Endothelial cell of umbilical vein (primary cell): Measurements from ENCODE around the gene STIM1. TPM values are rescaled to one million over a fixed set of nuclear protein-coding genes. Genes with fewer than 3 reads are reported as not detected.

Source experiments
- BruUV-seq: library from RNA; stranded (reverse); fragments of 400-500 nt; replicated peaks from 2 replicates; lab custom pipeline; 2021; lab: Mats Ljungman, UMichigan
- CTCF ChIA-PET: fragments of 300-600, 350-600 bp; sonication (Branson Sonifier 250); formaldehyde crosslinking; loops from one replicate; lab custom pipeline; 2021; ENCODE audit warnings: antibody characterized with exemption, inconsistent platforms; lab: Charles Lee
- POLR2A ChIA-PET: fragments of 300-600, 350-600 bp; sonication (Branson Sonifier 250); formaldehyde crosslinking; loops from one replicate; lab custom pipeline; 2021; ENCODE audit warnings: antibody characterized with exemption, inconsistent platforms; lab: Charles Lee
- DNase-seq: peaks from one replicate; pipeline ENCODE4 v3.0.0-alpha.2; 2011; ENCODE audit warnings: low read depth, low spot score
- FAIRE-seq: peaks from 2 replicates; lab custom pipeline; 2011; peaks lifted over from hg19 to GRCh38; lab: Jason Lieb, UNC
- H2AFZ ChIP-seq: 2 replicates; pipeline ENCODE4 v1.6.0; 2012; ENCODE audit warnings: low read depth, low read length, control low read depth, inconsistent platforms
- H3K27ac ChIP-seq: 2 replicates; pipeline ENCODE4 v1.5.1; 2011; ENCODE audit warnings: low read depth, mild to moderate bottlenecking, control low read depth, low read length, moderate library complexity; ENCODE audit not compliant: insufficient read depth
- H3K27me3 ChIP-seq, 2 experiments: 2 replicates each; pipeline versions ENCODE4 v1.6.0 to v1.6.1; 2011; ENCODE audit warnings: low read length in 2 of 2, mixed read lengths in 1 of 2; ENCODE audit not compliant: control insufficient read depth in 2 of 2, insufficient read depth in 2 of 2
- H3K36me3 ChIP-seq, 2 experiments: 2 replicates in 1 of 2; 3 replicates in 1 of 2; pipeline ENCODE4 v1.5.1; 2011; ENCODE audit warnings: low read length in 2 of 2, mild to moderate bottlenecking in 1 of 2, moderate library complexity in 1 of 2; ENCODE audit not compliant: control insufficient read depth in 2 of 2, insufficient read depth in 2 of 2; ENCODE audit errors: extremely low read depth in 1 of 2
- H3K4me1 ChIP-seq: 3 replicates; pipeline ENCODE4 v1.5.1; 2011; ENCODE audit warnings: mild to moderate bottlenecking, low read length; ENCODE audit not compliant: control insufficient read depth, insufficient read depth; ENCODE audit errors: extremely low read depth
- H3K4me2 ChIP-seq: 2 replicates; pipeline ENCODE4 v1.6.1; 2011; ENCODE audit warnings: low read length, control low read depth, mixed read lengths; ENCODE audit not compliant: insufficient read depth
- H3K4me3 ChIP-seq, 3 experiments: fragments of 200-600 bp in 1 of 3; sonication (generic), shearing (Covaris generic) in 1 of 3; replicated peaks in 1 of 3; 2 replicates each; pipeline ENCODE4 v1.5.1; 2011 to 2016; ENCODE audit warnings: control low read depth in 3 of 3, low read length in 3 of 3, mild to moderate bottlenecking in 2 of 3, inconsistent platforms in 1 of 3, low read depth in 1 of 3, moderate library complexity in 1 of 3; ENCODE audit not compliant: insufficient read depth in 1 of 3
- H3K79me2 ChIP-seq: 2 replicates; pipeline ENCODE4 v1.6.0; 2012; ENCODE audit warnings: low read length, inconsistent platforms; ENCODE audit not compliant: control insufficient read depth, insufficient read depth
- H3K9ac ChIP-seq: replicated peaks from 2 replicates; pipeline ENCODE3; 2011; ENCODE audit warnings: low read length, control low read depth; ENCODE audit not compliant: insufficient read depth; ENCODE audit errors: extremely low read depth
- H3K9me1 ChIP-seq: replicated peaks from 3 replicates; pipeline ENCODE4 v1.6.0; 2011; ENCODE audit warnings: mild to moderate bottlenecking, low read length; ENCODE audit not compliant: control insufficient read depth, insufficient read depth; ENCODE audit errors: extremely low read depth
- H3K9me3 ChIP-seq: replicated peaks from 2 replicates; pipeline ENCODE4 v1.5.1; 2012; ENCODE audit warnings: low read length, inconsistent platforms; ENCODE audit not compliant: control insufficient read depth, insufficient read depth
- H4K20me1 ChIP-seq: replicated peaks from 2 replicates; pipeline ENCODE3; 2011; ENCODE audit warnings: mild to moderate bottlenecking, low read length; ENCODE audit not compliant: control insufficient read depth, insufficient read depth; ENCODE audit errors: extremely low read depth
- EZH2 ChIP-seq: IDR thresholded peaks from 2 replicates; pipeline ENCODE4 v1.6.1; 2012; ENCODE audit warnings: borderline replicate concordance, low read depth, mild to moderate bottlenecking, moderate library complexity, low read length, inconsistent platforms; ENCODE audit not compliant: severe bottlenecking
- FOS ChIP-seq: IDR thresholded peaks from 2 replicates; pipeline ENCODE4 v1.6.1; 2011; ENCODE audit warnings: mild to moderate bottlenecking, low read length, moderate library complexity, borderline replicate concordance; ENCODE audit not compliant: insufficient read depth
- GATA2 ChIP-seq: IDR thresholded peaks from 2 replicates; pipeline ENCODE4 v1.7.0; 2011; ENCODE audit warnings: low read depth, mild to moderate bottlenecking, moderate library complexity, mixed read lengths, low read length; ENCODE audit not compliant: insufficient read length, insufficient read depth
- JUN ChIP-seq: IDR thresholded peaks from 2 replicates; pipeline ENCODE4 v1.6.1; 2011; ENCODE audit warnings: borderline replicate concordance, low read depth; ENCODE audit not compliant: insufficient read length, insufficient read depth
- MYC ChIP-seq: IDR thresholded peaks from one replicate; pipeline ENCODE4 v1.6.1; 2011; ENCODE audit warnings: mild to moderate bottlenecking, low read depth, low read length
- POLR2A ChIP-seq: IDR thresholded peaks from 2 replicates; pipeline ENCODE4 v1.6.1; 2012; ENCODE audit warnings: low read depth, mild to moderate bottlenecking, control low read depth, low read length
- POLR2AphosphoS5 ChIP-seq: IDR thresholded peaks from 2 replicates; pipeline ENCODE4 v1.6.1; 2012; ENCODE audit warnings: low read depth, mild to moderate bottlenecking, control low read depth, low read length, moderate library complexity; ENCODE audit not compliant: insufficient read depth
- dilution Hi-C: fragments of 300-500 bp; cut with MboI; formaldehyde crosslinking; loops from one replicate; pipeline ENCODE4 v1.15.0; 2019; ENCODE audit warnings: low sequenced_read_pairs; ENCODE audit not compliant: extremely low pct_ligation_motif_present
- intact Hi-C: fragments of 100-400 bp; cut with micrococcal nuclease; formaldehyde crosslinking; loops from one replicate; pipeline ENCODE4 v1.10.0; 2022
- polyA plus RNA-seq, 4 experiments: library from polyadenylated mRNA; depleted of rRNA in 3 of 4; stranded (reverse) in 3 of 4; unstranded in 1 of 4; fragments of >200 nt; gene quantifications; 2 replicates each; pipeline versions ENCODE4 v1.2.1 to v1.2.3, GENCODE V29; 2011 to 2012; ENCODE audit warnings: missing spikeins in 1 of 4
- total RNA-seq: library from RNA; stranded (reverse); gene quantifications from 2 replicates; pipeline ENCODE4 v1.2.3, GENCODE V29; 2021
- TF ChIP-seq, protein P1 (sequence below), 2 donors: IDR thresholded peaks; 1 replicate in 1 of 2; 2 replicates in 1 of 2; pipeline ENCODE4 v1.5.1; 2011; ENCODE audit warnings: low read length in 2 of 2, mild to moderate bottlenecking in 2 of 2, moderate library complexity in 2 of 2, control low read depth in 1 of 2, inconsistent platforms in 1 of 2, low read depth in 1 of 2; ENCODE audit not compliant: insufficient read depth in 1 of 2; ENCODE audit errors: extremely low read depth in 1 of 2
- TF ChIP-seq, protein P2 (sequence below): IDR thresholded peaks from 2 replicates; pipeline ENCODE4 v1.6.1; 2011; ENCODE audit not compliant: insufficient read depth, insufficient read length

Gene STIM1
- total and polyA plus RNA-seq, 2 donors (not counting 3 experiments of a cell fraction or from before 2014, with no cell fraction given) = 32.7 to 33.4 TPM

DNA sequence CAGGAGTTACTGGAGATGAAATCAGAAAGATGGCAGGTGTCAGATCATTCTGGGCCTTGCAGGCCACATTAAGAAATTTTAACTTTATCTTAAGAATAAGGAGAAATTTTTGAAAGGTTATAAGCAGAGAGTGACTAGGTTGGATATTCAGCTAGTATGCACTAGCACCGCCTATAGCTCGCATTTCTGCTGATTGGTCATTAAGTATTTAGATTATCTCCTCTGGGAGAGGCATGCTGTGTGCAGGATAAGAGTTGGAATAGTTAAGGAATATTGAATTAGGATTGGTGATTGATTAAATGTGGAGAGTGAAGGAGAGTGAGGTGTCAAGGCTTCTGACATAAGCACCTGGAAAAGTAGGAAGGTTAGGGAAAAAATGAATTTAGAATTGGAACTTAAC is 100.6 kb downstream of the STIM1 start:
- H3K4me3 ChIP-seq = no peak overlapping the region
- no peaks in the 10 kb centered on the region for H3K27me3 ChIP-seq
- dilution Hi-C loops (no loop called here), intact Hi-C loops (no loop called here)
- H3K79me2 ChIP-seq = no peaks in the 10 kb centered on the region
- H3K9ac ChIP-seq = no peak overlapping the region
- H3K27ac ChIP-seq = no peak overlapping the region
- H3K4me1 ChIP-seq = no peaks in the 10 kb centered on the region
- H2AFZ ChIP-seq = no peak overlapping the region
- FAIRE-seq = no peak
- ChIA-PET CTCF (interaction anchor here (1.2 to 2.2 kb wide), 2 partner anchors 101 to 107 kb away, joined by 4 to 9 read pairs; partner anchors contain the start of gene STIM1), POLR2A (no interaction called here)
- TF ChIP-seq FOS (no peak), EZH2 (no peak), MYC (no peak), GATA2 (no peak), POLR2A (no peak), JUN (no peak), POLR2AphosphoS5 (no peak)
- TF ChIP-seq, protein P1, sequence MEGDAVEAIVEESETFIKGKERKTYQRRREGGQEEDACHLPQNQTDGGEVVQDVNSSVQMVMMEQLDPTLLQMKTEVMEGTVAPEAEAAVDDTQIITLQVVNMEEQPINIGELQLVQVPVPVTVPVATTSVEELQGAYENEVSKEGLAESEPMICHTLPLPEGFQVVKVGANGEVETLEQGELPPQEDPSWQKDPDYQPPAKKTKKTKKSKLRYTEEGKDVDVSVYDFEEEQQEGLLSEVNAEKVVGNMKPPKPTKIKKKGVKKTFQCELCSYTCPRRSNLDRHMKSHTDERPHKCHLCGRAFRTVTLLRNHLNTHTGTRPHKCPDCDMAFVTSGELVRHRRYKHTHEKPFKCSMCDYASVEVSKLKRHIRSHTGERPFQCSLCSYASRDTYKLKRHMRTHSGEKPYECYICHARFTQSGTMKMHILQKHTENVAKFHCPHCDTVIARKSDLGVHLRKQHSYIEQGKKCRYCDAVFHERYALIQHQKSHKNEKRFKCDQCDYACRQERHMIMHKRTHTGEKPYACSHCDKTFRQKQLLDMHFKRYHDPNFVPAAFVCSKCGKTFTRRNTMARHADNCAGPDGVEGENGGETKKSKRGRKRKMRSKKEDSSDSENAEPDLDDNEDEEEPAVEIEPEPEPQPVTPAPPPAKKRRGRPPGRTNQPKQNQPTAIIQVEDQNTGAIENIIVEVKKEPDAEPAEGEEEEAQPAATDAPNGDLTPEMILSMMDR (IDR thresholded peaks at IDR 0.05; ENCODE audit: extremely low read depth in 1 of 2, insufficient read depth in 1 of 2, low read depth in 1 of 2, low read length in 2 of 2) = no peak
- TF ChIP-seq, protein P2, sequence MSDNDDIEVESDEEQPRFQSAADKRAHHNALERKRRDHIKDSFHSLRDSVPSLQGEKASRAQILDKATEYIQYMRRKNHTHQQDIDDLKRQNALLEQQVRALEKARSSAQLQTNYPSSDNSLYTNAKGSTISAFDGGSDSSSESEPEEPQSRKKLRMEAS = no peak
- no peaks in the 10 kb centered on the region for H3K9me1 ChIP-seq
- DNase-seq = no peak
- BruUV-seq = no TSS peak
- H4K20me1 ChIP-seq = no peaks in the 10 kb centered on the region
- H3K36me3 ChIP-seq = no peaks in the 10 kb centered on the region
- H3K9me3 ChIP-seq = no peaks in the 10 kb centered on the region
- no peak overlapping the region for H3K4me2 ChIP-seq
